NCI-H524 (cell line): ENCODE results near the gene FGF4.

Experiments used
- DNase-seq, 2 experiments: peaks; one replicate each; lab custom pipeline; 2025; lab: John Stamatoyannopoulos, UW

Gene FGF4

GRCh38 chr11:69775163-69775755, at the start of gene FGF4:
Gene FGF4, minus strand, starts transcription at chr11:69775341. Its CDS starts 257 bp downstream, at chr11:69775084.
- DNase-seq = no peak

- DNase-seq = no peak
These were observed 48.6 kb upstream of the FGF4 start for GRCh38 chr11:69823641-69824265.

- DNase-seq = no peak
These were observed 47.7 kb upstream of the FGF4 start for GRCh38 chr11:69822676-69823494.

- peak in 1 of 2 experiments; percentile 16 for DNase-seq
These were observed 46.4 kb upstream of the FGF4 start for GRCh38 chr11:69821511-69822040.

- no peak for DNase-seq
These were observed 45.3 kb upstream of the FGF4 start for GRCh38 chr11:69820441-69820840.

- no peak for DNase-seq
These were observed 44.5 kb upstream of the FGF4 start for GRCh38 chr11:69819541-69820070.

GRCh38 chr11:69818603-69819441, 43.7 kb upstream of the FGF4 start, which contains the start of gene FGF3:
Gene FGF3, minus strand, starts transcription at chr11:69819416. Its CDS starts 483 bp downstream, at chr11:69818933.
- DNase-seq = peak in 1 of 2 experiments; percentile 8

- no peak for DNase-seq
These were observed 43.1 kb upstream of the FGF4 start for GRCh38 chr11:69818231-69818602.

GRCh38 chr11:69817265-69818230, 42.4 kb upstream of the FGF4 start:
- no peak for DNase-seq

- DNase-seq = no peak
These were observed 41.5 kb upstream of the FGF4 start for GRCh38 chr11:69816671-69817070.

GRCh38 chr11:69815973-69816372, 40.8 kb upstream of the FGF4 start:
- no peak for DNase-seq

GRCh38 chr11:69814902-69815301, 39.8 kb upstream of the FGF4 start:
- DNase-seq = no peak

- DNase-seq = no peak
These were observed 39.3 kb upstream of the FGF4 start for GRCh38 chr11:69814411-69814810.

- DNase-seq = no peak
These were observed 38.7 kb upstream of the FGF4 start for GRCh38 chr11:69813839-69814238.

- DNase-seq = peak in 1 of 2 experiments; percentile 40
These were observed 37.8 kb upstream of the FGF4 start for GRCh38 chr11:69812946-69813345.

- DNase-seq = no peak
These were observed 37.1 kb upstream of the FGF4 start for GRCh38 chr11:69812256-69812655.

GRCh38 chr11:69811431-69811830, 36.3 kb upstream of the FGF4 start:
- no peak for DNase-seq

GRCh38 chr11:69810289-69811118, 35.4 kb upstream of the FGF4 start:
- no peak for DNase-seq

GRCh38 chr11:69808667-69809086, 33.5 kb upstream of the FGF4 start:
- DNase-seq = no peak
